Tibial nerve (tissue), 4 donors: ENCODE results near the gene RUFY3. TPM values are rescaled to one million over a fixed set of nuclear protein-coding genes. Genes with fewer than 3 reads are reported as not detected.

Source experiments
- DNase-seq, 2 donors: peaks; one replicate each; pipeline ENCODE4 v3.0.0-alpha.2; 2019; ENCODE audit warnings: low spot score in 2 of 2
- H3K27ac ChIP-seq, 4 donors: fragments of 200-600 bp; sonication (generic) in 3 of 4; one replicate each; pipeline ENCODE4 v1.5.1; 2017 to 2019; ENCODE audit warnings: mild to moderate bottlenecking in 1 of 4
- H3K27me3 ChIP-seq, 2 donors: fragments of 200-600 bp; sonication (generic) in 1 of 2; one replicate each; pipeline versions ENCODE4 v1.5.1 to v1.6.0; 2017 to 2019
- H3K36me3 ChIP-seq, 3 donors: fragments of 200-600 bp; sonication (generic); one replicate each; pipeline ENCODE4 v1.5.1; 2018 to 2019
- H3K4me1 ChIP-seq, 4 donors: fragments of 200-600 bp; sonication (generic) in 3 of 4; one replicate each; pipeline ENCODE4 v1.5.1; 2017 to 2019
- H3K4me3 ChIP-seq, 4 donors: fragments of 200-600 bp; sonication (generic) in 3 of 4; one replicate each; pipeline ENCODE4 v1.5.1; 2017 to 2019; ENCODE audit warnings: mild to moderate bottlenecking in 1 of 4, moderate library complexity in 1 of 4
- H3K9me3 ChIP-seq, 4 donors: fragments of 200-600 bp; sonication (generic) in 3 of 4; one replicate each; pipeline ENCODE4 v1.5.1; 2017 to 2019
- CTCF ChIP-seq, 5 experiments: fragments of 200-600 bp in 3 of 5; fragments of 450-650 bp in 2 of 5; sonication (generic) in 3 of 5; IDR thresholded peaks; one replicate each; pipeline ENCODE4 v1.5.1; 2016 to 2019; ENCODE audit warnings: antibody characterized with exemption in 5 of 5, mild to moderate bottlenecking in 3 of 5, moderate library complexity in 2 of 5
- EP300 ChIP-seq, 2 donors: sonication (generic); formaldehyde crosslinking; IDR thresholded peaks; one replicate each; pipeline ENCODE4 v1.6.1; 2017; ENCODE audit warnings: antibody characterized with exemption in 2 of 2, mild to moderate bottlenecking in 1 of 2
- POLR2A ChIP-seq, 2 donors: fragments of 450-650 bp; IDR thresholded peaks; one replicate each; pipeline ENCODE4 v1.6.1; 2017; ENCODE audit warnings: antibody characterized with exemption in 2 of 2, mild to moderate bottlenecking in 2 of 2, moderate library complexity in 2 of 2
- WGBS, 2 donors: methylation state at CpG; one replicate each; pipeline ENCODE4 v1.1.5; 2018; 5-methylcytosine and 5-hydroxymethylcytosine counted together
- total RNA-seq, 4 donors: library from RNA; depleted of rRNA; stranded (reverse); fragments of >200 nt; gene quantifications; one replicate each; pipeline ENCODE4 v1.1.0, GENCODE V29; 2016

RUFY3 gene
- total RNA-seq, 4 donors from 2014 or later = 84.5 to 124 (median 88.8) TPM

- Histone ChIP-seq H3K27ac (no peak overlapping the region), H3K4me1 (peaks cover 0 to 27% (median 0%) of the 10 kb centered on the region in 4 donors), H3K4me3 (no peak overlapping the region), H3K36me3 (peaks cover 0 to 14% (median 0%) of the 10 kb centered on the region in 3 donors), H3K9me3 (no peaks in the 10 kb centered on the region), H3K27me3 (no peaks in the 10 kb centered on the region)
- DNase-seq = no peak
- WGBS, 2 donors = 93 to 97% methylated on average over 9 of the region's 9 CpGs
- TF ChIP-seq EP300 (IDR thresholded peaks at IDR 0.05) (no peak), CTCF (IDR thresholded peaks at IDR 0.05) (no peak), POLR2A (IDR thresholded peaks at IDR 0.05) (no peak)
These were observed 24.5 kb downstream of the RUFY3 start for GRCh38 chr4:70746179-70746839.

GRCh38 chr4:70747874-70748273 is 26.1 kb downstream of the RUFY3 start:
- WGBS, 2 donors = 79 to 93% methylated on average over 3 of the region's 3 CpGs
- no peak overlapping the region for H3K4me3 ChIP-seq
- DNase-seq = no peak
- no peak overlapping the region for H3K27ac ChIP-seq
- H3K27me3 ChIP-seq = no peaks in the 10 kb centered on the region
- no peaks in the 10 kb centered on the region for H3K9me3 ChIP-seq
- H3K36me3 ChIP-seq = peaks cover 0 to 14% (median 0%) of the 10 kb centered on the region in 3 donors
- peaks cover 0 to 12% (median 0%) of the 10 kb centered on the region in 4 donors for H3K4me1 ChIP-seq
- TF ChIP-seq POLR2A (IDR thresholded peaks at IDR 0.05) (no peak), EP300 (IDR thresholded peaks at IDR 0.05) (no peak), CTCF (IDR thresholded peaks at IDR 0.05) (no peak)

GRCh38 chr4:70749313-70749712 is 27.5 kb downstream of the RUFY3 start:
- no peak overlapping the region for H3K4me3 ChIP-seq
- H3K27me3 ChIP-seq = no peaks in the 10 kb centered on the region
- H3K4me1 ChIP-seq = no peaks in the 10 kb centered on the region
- no peaks in the 10 kb centered on the region for H3K9me3 ChIP-seq
- DNase-seq = no peak
- 80 to 88% methylated on average over 1 of the region's 1 CpG for WGBS, 2 donors
- no peak overlapping the region for H3K27ac ChIP-seq
- TF ChIP-seq EP300 (IDR thresholded peaks at IDR 0.05) (no peak), POLR2A (IDR thresholded peaks at IDR 0.05) (no peak), CTCF (IDR thresholded peaks at IDR 0.05) (no peak)
- H3K36me3 ChIP-seq = peaks cover 0 to 14% (median 0%) of the 10 kb centered on the region in 3 donors

GRCh38 chr4:70752236-70752635 is 30.5 kb downstream of the RUFY3 start:
- 87 to 95% methylated on average over 1 of the region's 1 CpG for WGBS, 2 donors
- Histone ChIP-seq H3K36me3 (peaks cover 0 to 13% (median 0%) of the 10 kb centered on the region in 3 donors), H3K27me3 (no peaks in the 10 kb centered on the region), H3K9me3 (no peaks in the 10 kb centered on the region), H3K4me3 (no peak overlapping the region), H3K4me1 (no peaks in the 10 kb centered on the region), H3K27ac (no peak overlapping the region)
- TF ChIP-seq POLR2A (IDR thresholded peaks at IDR 0.05) (no peak), CTCF (IDR thresholded peaks at IDR 0.05) (no peak), EP300 (IDR thresholded peaks at IDR 0.05) (no peak)
- DNase-seq = no peak

GRCh38 chr4:70753630-70754029 is 31.9 kb downstream of the RUFY3 start:
- no peak for DNase-seq
- no peak overlapping the region for H3K4me3 ChIP-seq
- no peaks in the 10 kb centered on the region for H3K4me1 ChIP-seq
- H3K9me3 ChIP-seq = no peaks in the 10 kb centered on the region
- no peak for TF ChIP-seq CTCF (IDR thresholded peaks at IDR 0.05)
- TF ChIP-seq POLR2A (IDR thresholded peaks at IDR 0.05) = no peak
- TF ChIP-seq EP300 (IDR thresholded peaks at IDR 0.05) = no peak
- no peak overlapping the region for H3K27ac ChIP-seq
- H3K36me3 ChIP-seq = peaks cover 0 to 5% (median 0%) of the 10 kb centered on the region in 3 donors
- no peaks in the 10 kb centered on the region for H3K27me3 ChIP-seq
